Ureter (tissue), 1 donor: ENCODE data around the gene ACOX3. TPM values are rescaled to one million over a fixed set of nuclear protein-coding genes. Genes with fewer than 3 reads are reported as not detected.
"Not testable (repeated sequence)": the region's sequence is repeated elsewhere in the genome, so short reads cannot be mapped to it uniquely, and the experiment has no call there.

Source experiments
- DNase-seq: peaks from one replicate; pipeline ENCODE4 v3.0.0-alpha.2; 2020; ENCODE audit warnings: low spot score
- total RNA-seq: library from RNA; stranded (reverse); gene quantifications from one replicate; pipeline ENCODE4 v1.2.4, GENCODE V29; 2023
- donor health status: DM: yes; HTN: yes; CAD: no.

Gene ACOX3
- total RNA-seq, 1 donor from 2014 or later: 49.5 TPM

DNA sequence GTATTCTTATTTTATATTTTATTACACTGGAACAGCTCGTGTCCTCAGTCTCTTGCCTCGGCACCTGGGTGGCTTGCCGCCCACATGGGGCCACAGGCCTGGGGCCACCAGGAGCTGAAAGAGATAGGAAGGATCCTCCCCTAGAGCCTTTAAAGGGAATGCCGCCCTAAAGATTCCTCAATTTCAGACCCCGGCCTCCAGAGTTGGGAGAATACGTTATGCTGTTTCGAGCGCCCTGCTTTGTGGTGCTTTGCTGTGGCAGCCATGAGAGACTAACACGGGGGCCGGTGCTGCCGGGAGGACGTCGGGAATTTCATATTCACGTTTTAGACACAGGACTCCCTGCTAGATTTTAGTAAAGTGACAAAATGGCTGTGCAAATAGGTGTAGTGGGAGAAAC is 33.2 kb downstream of the ACOX3 start:
- DNase-seq: no peak

DNA sequence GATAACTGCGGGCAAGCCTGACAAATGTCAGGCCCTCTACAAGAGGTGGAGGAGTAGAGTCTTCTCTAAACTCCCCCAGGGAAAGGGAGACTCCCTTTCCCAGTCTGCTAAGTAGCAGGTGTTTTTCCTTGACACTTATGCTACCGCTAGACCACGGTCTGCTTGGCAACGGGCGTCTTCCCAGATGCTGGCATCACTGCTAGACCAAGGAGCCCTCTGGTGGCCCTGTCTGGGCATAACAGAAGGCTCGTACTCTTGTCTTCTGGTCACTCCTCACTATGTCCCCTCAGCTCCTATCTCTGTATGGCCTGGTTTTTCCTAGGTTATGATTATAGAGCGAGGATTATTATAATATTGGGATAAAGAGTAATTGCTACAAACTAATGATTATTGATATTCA is 33.6 kb downstream of the ACOX3 start:
- DNase-seq: not testable (repeated sequence)

DNA sequence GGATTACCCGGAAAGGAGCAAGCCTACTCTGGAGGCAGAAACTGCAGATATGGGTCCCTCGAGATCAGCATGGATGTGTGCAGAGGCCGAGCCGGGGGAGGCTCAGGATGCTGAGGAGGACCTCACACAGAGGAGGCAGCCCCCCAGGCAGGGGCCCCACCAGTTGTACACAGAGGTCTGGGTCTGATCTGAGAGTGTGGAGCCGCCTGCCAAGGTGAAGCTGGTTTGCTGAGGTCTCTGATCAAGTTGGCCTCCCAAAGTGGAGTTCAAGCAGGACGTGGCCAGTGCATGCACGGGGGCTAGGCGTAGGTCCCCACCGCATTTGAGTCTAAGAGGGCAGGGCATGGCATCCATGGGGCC is 35.0 kb downstream of the ACOX3 start:
- no peak for DNase-seq

- no peak for DNase-seq
Observed at GRCh38 chr4:8404791-8405515, 35.6 kb downstream of the ACOX3 start.

DNA sequence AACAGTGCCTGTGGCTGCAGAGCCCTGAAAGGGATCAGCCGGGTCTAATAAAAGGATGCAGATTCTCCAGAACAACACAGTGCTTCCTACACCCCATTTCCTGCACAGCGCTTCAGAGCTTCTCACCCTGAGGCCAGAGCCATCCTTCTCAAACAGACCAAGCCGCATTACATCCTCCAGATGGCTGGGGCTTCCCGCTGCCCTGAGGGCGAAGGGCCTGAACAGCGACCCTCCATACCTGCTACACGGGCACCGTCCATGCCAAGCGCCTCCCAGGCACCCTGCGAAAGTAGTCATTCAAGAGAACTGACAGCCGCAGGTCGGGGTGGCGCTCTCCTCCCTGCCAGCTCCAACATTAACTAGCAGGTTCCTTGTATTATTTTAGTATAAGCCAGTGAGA is 36.5 kb downstream of the ACOX3 start:
- DNase-seq: no peak

- peak; percentile 87 for DNase-seq
Observed at GRCh38 chr4:8403173-8403753, 37.3 kb downstream of the ACOX3 start.

DNA sequence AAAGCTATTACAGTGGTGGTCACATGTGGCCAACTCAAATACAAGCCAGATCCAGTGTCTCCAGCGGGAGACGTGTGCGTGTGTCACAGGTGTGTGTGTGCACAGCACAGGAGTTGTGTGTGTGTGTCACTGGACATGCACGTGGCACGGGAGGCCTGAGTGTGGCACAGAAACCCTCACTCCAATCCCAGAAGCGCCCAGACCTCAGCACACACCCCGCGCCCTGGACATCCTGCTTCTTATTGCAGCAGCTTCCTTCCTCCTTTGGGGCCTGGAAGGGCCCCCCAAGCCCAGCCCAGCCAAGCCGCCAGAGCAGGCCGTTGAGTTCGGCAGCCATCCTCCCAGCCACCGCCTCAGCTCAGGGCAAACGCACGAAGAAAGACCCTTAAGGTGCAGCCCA is 37.9 kb downstream of the ACOX3 start:
- DNase-seq: no peak

- DNase-seq: peak; percentile 76
Observed at GRCh38 chr4:8402181-8402597, 38.3 kb downstream of the ACOX3 start.

GRCh38 chr4:8401665-8402064 is 38.9 kb downstream of the ACOX3 start:
- no peak for DNase-seq

- DNase-seq: no peak
Observed at GRCh38 chr4:8400632-8401325, 39.7 kb downstream of the ACOX3 start.

GRCh38 chr4:8399298-8399697 is 41.2 kb downstream of the ACOX3 start:
- DNase-seq: no peak

- DNase-seq: no peak
Observed at GRCh38 chr4:8398347-8398746, 42.2 kb downstream of the ACOX3 start.

- DNase-seq: no peak
Observed at GRCh38 chr4:8396762-8397406, 43.6 kb downstream of the ACOX3 start.

GRCh38 chr4:8395504-8396296 is 44.8 kb downstream of the ACOX3 start:
- DNase-seq: no peak

DNA sequence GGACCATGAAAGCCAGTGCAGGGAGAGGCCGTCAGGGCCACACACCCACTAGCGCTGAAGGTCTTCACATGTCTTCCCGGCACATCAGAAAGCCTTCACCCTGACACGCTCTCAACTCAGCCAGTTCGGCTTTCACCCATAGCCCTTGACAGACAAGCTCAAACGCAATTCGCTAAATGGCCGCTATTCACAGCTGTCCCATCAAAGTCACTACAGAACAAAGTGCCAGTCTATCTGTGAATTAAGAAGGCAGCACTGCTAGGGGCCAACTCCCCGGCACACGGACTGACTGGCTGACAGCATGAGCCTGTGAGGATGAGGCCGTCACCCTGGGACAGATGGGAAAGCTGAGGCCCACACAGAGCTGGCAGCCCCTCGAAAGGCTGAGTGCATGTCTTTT is 45.7 kb downstream of the ACOX3 start:
- DNase-seq: no peak

GRCh38 chr4:8394061-8394519 is 46.4 kb downstream of the ACOX3 start:
- peak; percentile 78 for DNase-seq

DNA sequence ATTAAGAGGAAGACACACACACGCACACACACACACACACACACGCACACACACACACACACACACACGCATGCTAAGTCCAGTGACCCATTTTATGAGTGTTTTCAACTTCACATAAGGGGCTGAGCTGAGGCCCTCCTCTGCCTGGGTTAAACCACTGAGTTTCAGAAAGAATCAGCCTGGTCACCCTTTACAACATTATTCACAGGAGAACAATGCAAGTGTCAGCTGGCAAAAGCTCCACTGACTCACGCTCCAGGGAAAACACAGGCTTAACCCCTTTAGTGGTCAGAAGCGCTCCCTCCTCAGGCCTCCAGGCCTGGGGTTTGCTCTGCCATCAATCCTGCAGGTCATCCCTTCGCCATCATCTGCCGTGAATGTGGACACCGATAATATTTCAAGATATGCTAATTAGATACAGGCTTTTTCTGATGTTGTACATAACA is 46.9 kb downstream of the ACOX3 start:
- DNase-seq: peak; percentile 69

GRCh38 chr4:8392591-8393190 is 47.8 kb downstream of the ACOX3 start:
- no peak for DNase-seq

- no peak for DNase-seq
Observed at GRCh38 chr4:8391972-8392371, 48.6 kb downstream of the ACOX3 start.

DNA sequence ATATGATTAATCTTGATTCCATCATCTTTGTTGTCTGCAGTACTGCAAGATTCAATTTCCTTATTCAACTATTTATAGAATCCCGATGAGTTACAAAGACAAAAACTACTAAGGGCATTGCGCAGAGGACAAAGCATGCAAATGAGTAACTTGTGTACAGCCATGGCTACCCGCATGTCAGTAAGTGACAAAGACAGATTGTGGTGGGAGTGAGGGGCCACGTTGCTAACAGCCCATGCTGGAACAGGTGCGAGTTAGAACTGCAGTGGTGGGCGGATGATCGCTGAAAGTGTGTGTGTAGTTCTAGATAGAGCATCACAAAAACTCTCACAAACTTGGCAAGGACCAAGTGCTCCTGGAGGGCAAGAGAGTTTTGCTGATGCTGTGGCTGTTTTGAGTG is 49.5 kb downstream of the ACOX3 start:
- DNase-seq: no peak

DNA sequence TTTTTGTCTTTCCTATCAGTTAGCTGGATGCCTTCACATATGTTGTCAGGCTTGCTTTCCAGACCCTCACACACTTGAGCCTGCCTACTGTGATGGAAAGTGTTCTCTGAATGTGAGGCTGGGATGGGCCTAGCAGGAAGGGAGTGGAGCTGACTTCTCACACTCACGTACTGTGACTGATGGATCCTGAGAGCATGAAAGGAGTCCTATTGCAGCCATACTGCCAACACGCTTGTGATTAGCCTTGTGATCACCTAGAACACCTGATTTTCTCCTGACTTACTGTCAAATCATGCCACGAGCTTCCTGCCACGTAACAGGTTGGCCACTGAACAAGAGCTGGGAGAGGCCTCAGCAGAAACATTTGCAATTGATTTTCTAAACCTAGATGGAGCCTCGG is 49.9 kb downstream of the ACOX3 start:
- no peak for DNase-seq
